GM12878 (cell line): ENCODE data around the gene ZNF467. TPM values are rescaled to one million over a fixed set of nuclear protein-coding genes. Genes with fewer than 3 reads are reported as not detected.

ENCODE experiments used
- ATAC-seq: fragments of 200-7000 bp; cut with Tn5 transposase; 3 replicates; pipeline ENCODE4 v1.9.1; 2020; ENCODE audit warnings: mild to moderate bottlenecking, moderate library complexity
- BruUV-seq: library from RNA; stranded (reverse); fragments of 400-500 nt; replicated peaks from 2 replicates; lab custom pipeline; 2021; lab: Mats Ljungman, UMichigan
- CTCF ChIA-PET: fragments of 300-600 bp; sonication (Branson Sonifier 250); formaldehyde crosslinking; extraction: SDS; loops from one replicate; lab custom pipeline; 2021; ENCODE audit warnings: inconsistent platforms; lab: Yijun Ruan, JAX
- POLR2A ChIA-PET: fragments of 350-600 bp; formaldehyde crosslinking; extraction: SDS; loops from one replicate; lab custom pipeline; 2021; ENCODE audit warnings: inconsistent platforms; lab: Charles Lee
- RAD21 ChIA-PET: fragments of 300-600 bp; sonication (Branson Sonifier 250); formaldehyde crosslinking; loops from one replicate; lab custom pipeline; 2023; ENCODE audit warnings: antibody characterized with exemption; ENCODE audit not compliant: unreplicated experiment; lab: Charles Lee
- SMC1A ChIA-PET: fragments of 300-600 bp; sonication (Branson Sonifier 250); formaldehyde crosslinking; loops from one replicate; lab custom pipeline; 2023; ENCODE audit not compliant: unreplicated experiment, uncharacterized antibody; lab: Charles Lee
- DNase-seq: peaks from one replicate; pipeline ENCODE4 v3.0.0-alpha.2; 2011; ENCODE audit warnings: low read depth, low spot score
- FAIRE-seq: peaks from 3 replicates; lab custom pipeline; 2011; peaks lifted over from hg19 to GRCh38; lab: Jason Lieb, UNC
- H2AFZ ChIP-seq: 2 replicates; pipeline ENCODE4 v1.6.0; 2011; ENCODE audit warnings: low read depth, low read length, control low read depth; ENCODE audit not compliant: control insufficient read depth
- H3K27ac ChIP-seq: 2 replicates; pipeline ENCODE4 v1.5.1; 2011; ENCODE audit warnings: control low read depth; ENCODE audit not compliant: control insufficient read depth, insufficient read depth
- H3K27me3 ChIP-seq, 2 experiments: replicated peaks in 1 of 2; 2 replicates each; pipeline versions ENCODE4 v1.6.0 to v1.6.1; 2011; ENCODE audit warnings: low read length in 1 of 2; ENCODE audit not compliant: control insufficient read depth in 2 of 2, insufficient read depth in 2 of 2
- H3K36me3 ChIP-seq, 2 experiments: 2 replicates each; pipeline ENCODE4 v1.5.1; 2011; ENCODE audit warnings: low read length in 1 of 2; ENCODE audit not compliant: control insufficient read depth in 2 of 2, insufficient read depth in 2 of 2
- H3K4me1 ChIP-seq: 2 replicates; pipeline ENCODE4 v1.6.1; 2011; ENCODE audit warnings: mild to moderate bottlenecking, low read length, moderate library complexity, mixed read lengths; ENCODE audit not compliant: control insufficient read depth, insufficient read depth
- H3K4me2 ChIP-seq: 2 replicates; pipeline ENCODE4 v1.6.0; 2011; ENCODE audit warnings: control low read depth; ENCODE audit not compliant: control insufficient read depth, insufficient read depth
- H3K4me3 ChIP-seq: fragments of 200-600 bp; sonication (generic); 2 replicates; pipeline ENCODE4 v1.5.1; 2016
- H3K79me2 ChIP-seq: 2 replicates; pipeline ENCODE4 v1.6.0; 2011; ENCODE audit warnings: low read length; ENCODE audit not compliant: control insufficient read depth, insufficient read depth
- H3K9ac ChIP-seq: 2 replicates; pipeline ENCODE4 v1.8.0; 2011; ENCODE audit warnings: low read length, control low read depth, mixed read lengths; ENCODE audit not compliant: control insufficient read depth, insufficient read depth
- H3K9me3 ChIP-seq: replicated peaks from 3 replicates; pipeline ENCODE4 v1.5.1; 2011; ENCODE audit warnings: mild to moderate bottlenecking, low read length; ENCODE audit not compliant: control insufficient read depth, insufficient read depth
- H4K20me1 ChIP-seq: 2 replicates; pipeline ENCODE4 v1.6.0; 2011; ENCODE audit not compliant: control insufficient read depth, insufficient read depth
- BHLHE40 ChIP-seq, 2 experiments: fragments of 450-650 bp in 1 of 2; IDR thresholded peaks; 2 replicates each; pipeline ENCODE4 v1.6.1; 2011 to 2017; ENCODE audit warnings: low read depth in 2 of 2, borderline replicate concordance in 1 of 2, improper control_type of control experiment in 1 of 2, low read length in 1 of 2, mild to moderate bottlenecking in 1 of 2
- DPF2 ChIP-seq: fragments of 450-650 bp; IDR thresholded peaks from 2 replicates; pipeline ENCODE4 v1.6.1; 2017; ENCODE audit warnings: mild to moderate bottlenecking
- E4F1 ChIP-seq: fragments of 450-650 bp; IDR thresholded peaks from 2 replicates; pipeline ENCODE4 v1.6.1; 2018; ENCODE audit warnings: borderline replicate concordance, mild to moderate bottlenecking; ENCODE audit not compliant: partially characterized antibody
- EED ChIP-seq: sonication (generic); IDR thresholded peaks from 2 replicates; pipeline ENCODE4 v1.6.1; 2016; ENCODE audit warnings: antibody characterized with exemption, low read depth
- FOXK2 ChIP-seq: fragments of 450-650 bp; IDR thresholded peaks from 2 replicates; pipeline ENCODE4 v1.6.1; 2017; ENCODE audit warnings: mild to moderate bottlenecking, moderate library complexity
- KLF5 ChIP-seq: fragments of 450-650 bp; IDR thresholded peaks from 2 replicates; pipeline ENCODE4 v1.6.1; 2014; ENCODE audit warnings: mild to moderate bottlenecking; ENCODE audit not compliant: partially characterized antibody
- MTA2 ChIP-seq: fragments of 450-650 bp; IDR thresholded peaks from 2 replicates; pipeline ENCODE4 v1.6.1; 2016; ENCODE audit warnings: low read depth, mild to moderate bottlenecking, moderate library complexity
- MXI1 ChIP-seq: fragments of 150-350 bp; IDR thresholded peaks from 2 replicates; pipeline ENCODE4 v1.6.1; 2011; ENCODE audit warnings: low read depth, mild to moderate bottlenecking, inconsistent platforms, low read length, improper control_type of control experiment
- NRF1 ChIP-seq: conservative IDR thresholded peaks from 2 replicates; pipeline ENCODE4 v1.6.1; 2011; ENCODE audit warnings: mild to moderate bottlenecking, low read depth, low read length, improper control_type of control experiment
- RELA ChIP-seq: fragments of 450-650 bp; IDR thresholded peaks from 2 replicates; pipeline ENCODE4 v1.8.0; 2014; ENCODE audit warnings: borderline replicate concordance; ENCODE audit not compliant: partially characterized antibody
- RUNX3 ChIP-seq: IDR thresholded peaks from 2 replicates; pipeline ENCODE4 v1.6.1; 2012; ENCODE audit warnings: low read length, inconsistent platforms
- YY1 ChIP-seq: IDR thresholded peaks from 2 replicates; pipeline ENCODE4 v1.6.1; 2011; ENCODE audit warnings: low read depth, mild to moderate bottlenecking, low read length
- ZBTB4 ChIP-seq: fragments of 450-650 bp; formaldehyde crosslinking; IDR thresholded peaks from 2 replicates; pipeline ENCODE4 v1.4.0; 2022; ENCODE audit warnings: mild to moderate bottlenecking, moderate library complexity
- WGBS: methylation state at CpG from one replicate; pipeline ENCODE4 v1.1.6; 2016; ENCODE audit warnings: low lambda C conversion rate; ENCODE audit not compliant: insufficient replicate concordance, insufficient coverage; ENCODE audit errors: missing lambda C conversion rate; 5-methylcytosine and 5-hydroxymethylcytosine counted together
- in situ Hi-C: fragments of 300-500 bp; cut with MboI; formaldehyde crosslinking; loops from 9 replicates; pipeline ENCODE4 v1.14.3; 2018; ENCODE audit warnings: mixed read lengths
- intact Hi-C: fragments of 100-400 bp; cut with micrococcal nuclease; formaldehyde crosslinking; loops from one replicate; pipeline ENCODE4 v1.14.2; 2022; ENCODE audit not compliant: unreplicated experiment
- polyA plus RNA-seq, 11 experiments: library from polyadenylated mRNA; depleted of rRNA in 4 of 11; unstranded in 6 of 11; stranded (reverse) in 5 of 11; fragments of >200 nt; fragmentation: Nextera tagmentation in 4 of 11; fragmentation: Illumina TruSeq in 1 of 11; extraction: Ambion mirVana in 4 of 11; extraction: Trizol in 1 of 11; gene quantifications; 1 replicate in 1 of 11; 2 replicates in 10 of 11; pipeline versions ENCODE4 v1.2.1 to v1.2.3, GENCODE V29; 2011 to 2016; ENCODE audit warnings: inconsistent platforms in 2 of 11, missing spikeins in 2 of 11, low read depth in 1 of 11
- total RNA-seq, 4 experiments: library from RNA; depleted of rRNA in 3 of 4; stranded (reverse); fragments of >200 nt in 3 of 4; fragmentation: Illumina TruSeq in 1 of 4; extraction: Trizol in 1 of 4; gene quantifications; 2 replicates each; pipeline versions ENCODE4 v1.2.1 to v1.2.3, GENCODE V29; 2013 to 2021
- TF ChIP-seq, protein P1 (sequence below): fragments of 150-350 bp; IDR thresholded peaks from 2 replicates; pipeline ENCODE4 v1.6.1; 2016; ENCODE audit warnings: low read depth, low read length

ZNF467 gene
- total and polyA plus RNA-seq, 10 of the 15 experiments (the other 5 are each of a cell fraction or from before 2014, with no cell fraction given): not detected

- Histone ChIP-seq H4K20me1 (no peaks in the 10 kb centered on the region), H3K4me3 (no peak overlapping the region), H2AFZ (no peak overlapping the region), H3K27ac (no peak overlapping the region), H3K9me3 (no peaks in the 10 kb centered on the region), H3K4me2 (no peak overlapping the region), H3K27me3 (peaks cover 0 to 1% of the 10 kb centered on the region in 2 experiments; a peak in 2 of 4 replicates), H3K79me2 (no peaks in the 10 kb centered on the region), H3K36me3 (no peaks in the 10 kb centered on the region), H3K4me1 (no peaks in the 10 kb centered on the region), H3K9ac (no peak overlapping the region)
- ChIA-PET RAD21 (no interaction called here), CTCF (interaction anchor here (0.9 kb wide), 1 partner anchor 128 kb away, joined by 3 read pairs; no protein-coding TSS in a partner anchor), SMC1A (no interaction called here), POLR2A (no interaction called here)
- no TSS peak for BruUV-seq
- ATAC-seq (no peak), DNase-seq (no peak), FAIRE-seq (no peak)
- in situ Hi-C loops (no loop called here), intact Hi-C loops (no loop called here)
- WGBS: 46% methylated on average over 14 of the region's 14 CpGs
- TF ChIP-seq ZBTB4 (CRISPR knock-in tag): no peak
- no peak for TF ChIP-seq KLF5
- TF ChIP-seq EED: no peak
- no peak for TF ChIP-seq DPF2
- TF ChIP-seq E4F1: no peak
- no peak for TF ChIP-seq YY1
- TF ChIP-seq NRF1: no peak
- no peak for TF ChIP-seq MXI1
- TF ChIP-seq RUNX3: no peak
- TF ChIP-seq RELA: no peak
- TF ChIP-seq FOXK2: no peak
- no peak for TF ChIP-seq BHLHE40 (IDR thresholded peaks at IDR 0.05; ENCODE audit: borderline replicate concordance in 1 of 2, low read depth in 2 of 2, low read length in 1 of 2)
- TF ChIP-seq MTA2: no peak
- TF ChIP-seq, protein P1, sequence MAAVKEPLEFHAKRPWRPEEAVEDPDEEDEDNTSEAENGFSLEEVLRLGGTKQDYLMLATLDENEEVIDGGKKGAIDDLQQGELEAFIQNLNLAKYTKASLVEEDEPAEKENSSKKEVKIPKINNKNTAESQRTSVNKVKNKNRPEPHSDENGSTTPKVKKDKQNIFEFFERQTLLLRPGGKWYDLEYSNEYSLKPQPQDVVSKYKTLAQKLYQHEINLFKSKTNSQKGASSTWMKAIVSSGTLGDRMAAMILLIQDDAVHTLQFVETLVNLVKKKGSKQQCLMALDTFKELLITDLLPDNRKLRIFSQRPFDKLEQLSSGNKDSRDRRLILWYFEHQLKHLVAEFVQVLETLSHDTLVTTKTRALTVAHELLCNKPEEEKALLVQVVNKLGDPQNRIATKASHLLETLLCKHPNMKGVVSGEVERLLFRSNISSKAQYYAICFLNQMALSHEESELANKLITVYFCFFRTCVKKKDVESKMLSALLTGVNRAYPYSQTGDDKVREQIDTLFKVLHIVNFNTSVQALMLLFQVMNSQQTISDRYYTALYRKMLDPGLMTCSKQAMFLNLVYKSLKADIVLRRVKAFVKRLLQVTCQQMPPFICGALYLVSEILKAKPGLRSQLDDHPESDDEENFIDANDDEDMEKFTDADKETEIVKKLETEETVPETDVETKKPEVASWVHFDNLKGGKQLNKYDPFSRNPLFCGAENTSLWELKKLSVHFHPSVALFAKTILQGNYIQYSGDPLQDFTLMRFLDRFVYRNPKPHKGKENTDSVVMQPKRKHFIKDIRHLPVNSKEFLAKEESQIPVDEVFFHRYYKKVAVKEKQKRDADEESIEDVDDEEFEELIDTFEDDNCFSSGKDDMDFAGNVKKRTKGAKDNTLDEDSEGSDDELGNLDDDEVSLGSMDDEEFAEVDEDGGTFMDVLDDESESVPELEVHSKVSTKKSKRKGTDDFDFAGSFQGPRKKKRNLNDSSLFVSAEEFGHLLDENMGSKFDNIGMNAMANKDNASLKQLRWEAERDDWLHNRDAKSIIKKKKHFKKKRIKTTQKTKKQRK: no peak
Observed at GRCh38 chr7:149790754-149791360, 17.5 kb upstream of the ZNF467 start.
